ENCODE data around the gene KIF4A. TPM values are rescaled to one million over a fixed set of nuclear protein-coding genes. Genes with fewer than 3 reads are reported as not detected.

KIF4A gene
- total RNA-seq, 4 donors from 2014 or later = 1.3 to 4.4 (median 1.4) TPM; not detected in 1

DNA sequence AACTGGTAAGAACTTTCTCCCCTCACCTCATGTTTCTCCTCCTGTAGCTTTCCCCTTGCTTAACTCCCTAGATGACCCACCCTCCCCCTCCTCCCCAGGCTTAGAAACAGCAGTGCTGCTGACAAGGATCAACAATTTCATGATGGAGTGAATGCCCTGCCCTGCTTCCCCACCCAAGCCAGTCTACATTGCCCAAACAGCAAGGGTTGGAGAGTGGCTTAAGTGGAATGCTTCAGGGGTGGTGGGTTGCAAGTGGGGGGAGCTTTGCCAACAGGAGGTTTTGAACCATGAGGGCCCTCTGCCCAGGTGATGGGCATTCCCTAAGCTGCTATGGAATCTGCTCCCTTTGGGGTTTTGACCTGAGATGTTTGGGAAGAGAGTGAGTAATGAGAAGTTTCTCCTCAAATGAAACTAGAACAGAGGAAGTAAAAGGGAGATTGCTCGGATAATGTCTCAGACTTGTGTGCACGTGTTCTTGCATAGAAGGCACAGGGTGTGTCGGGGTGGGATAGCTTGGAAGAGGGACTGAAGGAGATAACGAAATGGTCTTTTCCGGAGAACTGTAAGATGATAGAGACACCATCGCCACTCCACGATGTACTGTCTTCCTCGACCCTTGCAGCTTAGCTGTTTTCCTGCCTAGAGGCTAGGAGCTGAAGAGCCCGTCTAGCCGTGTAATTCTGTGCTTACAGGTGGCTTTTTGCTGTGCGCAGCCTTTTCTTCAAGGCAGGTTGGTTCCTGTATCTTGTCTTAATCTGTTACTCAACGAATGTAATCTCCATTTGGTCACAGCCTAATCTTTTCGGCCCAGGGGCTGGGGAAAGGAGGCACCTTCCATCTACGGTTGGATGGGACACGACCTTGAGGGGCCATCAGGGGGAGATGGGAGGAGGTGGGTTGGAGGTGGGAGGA lies 143.3 kb downstream of the KIF4A start:
- H3K36me3 ChIP-seq = no peaks in the 10 kb centered on the region
- H3K4me1 ChIP-seq = peaks cover 0 to 7% (median 4%) of the 10 kb centered on the region in 4 donors
- in situ Hi-C loops (cut with MboI; ENCODE audit: low pct_ligation_motif_present in 1 of 4, low pct_unique_long_range_greater_than_20kb in 1 of 4, low sequenced_read_pairs in 3 of 4) = no loop called here
- no peak for DNase-seq
- 79% methylated on average over 15 of the region's 15 CpGs; no CpG with 5 or more reads in 1 of the 2 donors for WGBS, 2 donors (ENCODE audit: low coverage in 1 of 2)
- H3K9me3 ChIP-seq = no peaks in the 10 kb centered on the region
- peak overlapping the region in 3 of 4 donors; percentile 43 to 72 (median 56) for H3K4me3 ChIP-seq
- intact Hi-C loops (cut with DNase I; ENCODE audit: low total_unique reads) = loop anchor here (5.0 kb wide), 1 partner anchor 1149 kb away; no protein-coding TSS in a partner anchor
- TF ChIP-seq POLR2A (IDR thresholded peaks at IDR 0.05) (no peak), POLR2AphosphoS5 (IDR thresholded peaks at IDR 0.05) (no peak), EP300 (IDR thresholded peaks at IDR 0.05; ENCODE audit: low read depth) (no peak)
- TF ChIP-seq, protein P1, sequence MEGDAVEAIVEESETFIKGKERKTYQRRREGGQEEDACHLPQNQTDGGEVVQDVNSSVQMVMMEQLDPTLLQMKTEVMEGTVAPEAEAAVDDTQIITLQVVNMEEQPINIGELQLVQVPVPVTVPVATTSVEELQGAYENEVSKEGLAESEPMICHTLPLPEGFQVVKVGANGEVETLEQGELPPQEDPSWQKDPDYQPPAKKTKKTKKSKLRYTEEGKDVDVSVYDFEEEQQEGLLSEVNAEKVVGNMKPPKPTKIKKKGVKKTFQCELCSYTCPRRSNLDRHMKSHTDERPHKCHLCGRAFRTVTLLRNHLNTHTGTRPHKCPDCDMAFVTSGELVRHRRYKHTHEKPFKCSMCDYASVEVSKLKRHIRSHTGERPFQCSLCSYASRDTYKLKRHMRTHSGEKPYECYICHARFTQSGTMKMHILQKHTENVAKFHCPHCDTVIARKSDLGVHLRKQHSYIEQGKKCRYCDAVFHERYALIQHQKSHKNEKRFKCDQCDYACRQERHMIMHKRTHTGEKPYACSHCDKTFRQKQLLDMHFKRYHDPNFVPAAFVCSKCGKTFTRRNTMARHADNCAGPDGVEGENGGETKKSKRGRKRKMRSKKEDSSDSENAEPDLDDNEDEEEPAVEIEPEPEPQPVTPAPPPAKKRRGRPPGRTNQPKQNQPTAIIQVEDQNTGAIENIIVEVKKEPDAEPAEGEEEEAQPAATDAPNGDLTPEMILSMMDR (IDR thresholded peaks at IDR 0.05) = no peak
- no peaks in the 10 kb centered on the region for H3K27me3 ChIP-seq
- H3K27ac ChIP-seq = peak overlapping the region; percentile 72 to 87 (median 83)

DNA sequence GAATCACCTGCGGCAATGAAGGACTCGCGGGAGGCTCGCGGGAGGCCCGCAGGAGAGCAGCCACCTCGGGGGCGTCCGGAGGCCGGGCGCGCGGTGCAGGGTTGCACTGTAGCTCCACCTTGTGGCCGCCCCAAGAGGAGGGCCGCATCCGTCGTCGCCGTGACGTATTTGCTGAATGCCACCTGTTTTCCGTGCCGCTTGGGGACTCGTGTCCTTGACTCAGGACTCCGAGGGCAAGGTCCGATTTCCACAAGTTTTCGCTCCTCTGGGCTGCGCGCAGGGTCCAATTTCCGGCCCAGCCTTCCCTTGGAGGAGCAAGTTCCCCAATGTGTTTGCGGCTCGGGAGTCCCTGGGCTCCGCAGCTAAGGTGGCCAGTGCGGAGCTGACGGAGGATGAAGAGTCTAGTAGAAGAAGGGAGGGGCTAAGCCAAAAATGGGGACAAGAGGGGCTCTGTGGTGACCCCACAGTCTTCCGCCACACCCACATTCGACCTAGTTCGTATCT lies 144.0 kb downstream of the KIF4A start:
- Histone ChIP-seq H3K27me3 (no peaks in the 10 kb centered on the region), H3K27ac (peak overlapping the region; percentile 72 to 87 (median 83)), H3K4me1 (peaks cover 0 to 7% (median 4%) of the 10 kb centered on the region in 4 donors), H3K9me3 (no peaks in the 10 kb centered on the region), H3K36me3 (no peaks in the 10 kb centered on the region), H3K4me3 (peak overlapping the region; percentile 23 to 72 (median 50))
- TF ChIP-seq EP300 (IDR thresholded peaks at IDR 0.05; ENCODE audit: low read depth) (no peak), POLR2AphosphoS5 (IDR thresholded peaks at IDR 0.05) (peak in 2 of 3 donors; percentile 28 to 44), POLR2A (IDR thresholded peaks at IDR 0.05) (peak; percentile 37)
- TF ChIP-seq, protein P1 (IDR thresholded peaks at IDR 0.05) = peak; percentile 67 to 82 (median 72)
- 53% methylated on average over 37 of the region's 37 CpGs; no CpG with 5 or more reads in 1 of the 2 donors for WGBS, 2 donors (ENCODE audit: low coverage in 1 of 2)
- intact Hi-C loops (cut with DNase I; ENCODE audit: low total_unique reads) = loop anchor here (5.0 kb wide), 1 partner anchor 1148 kb away; no protein-coding TSS in a partner anchor
- DNase-seq = peak; percentile 83
- in situ Hi-C loops (cut with MboI; ENCODE audit: low pct_ligation_motif_present in 1 of 4, low pct_unique_long_range_greater_than_20kb in 1 of 4, low sequenced_read_pairs in 3 of 4) = no loop called here

DNA sequence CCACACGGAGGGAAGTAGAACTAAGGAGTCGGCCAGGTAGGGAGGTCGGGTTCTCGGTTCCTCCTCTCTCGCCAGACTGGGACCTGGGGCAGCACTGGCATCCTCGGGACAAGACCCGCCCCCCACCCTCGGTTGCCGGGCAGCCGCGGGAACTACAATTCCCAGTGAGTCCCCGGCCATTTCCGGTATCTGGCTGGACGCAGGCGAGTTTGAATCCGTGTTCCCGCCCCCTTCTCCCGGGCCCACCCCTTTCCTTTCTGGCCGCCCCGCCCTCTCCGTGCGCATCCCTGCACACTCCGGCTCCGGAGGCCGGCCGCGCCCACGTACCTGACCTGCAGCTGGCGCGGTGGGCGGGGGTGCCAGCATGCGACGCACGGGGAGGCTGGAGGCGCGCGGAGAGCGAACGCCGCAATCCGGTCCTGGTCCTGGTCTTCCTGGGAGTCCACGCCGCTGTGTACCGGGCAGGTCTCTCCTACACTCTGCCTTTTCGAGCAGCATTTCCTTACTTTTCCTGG lies 144.5 kb downstream of the KIF4A start:
- intact Hi-C loops (cut with DNase I; ENCODE audit: low total_unique reads) = loop anchor here (5.0 kb wide), 1 partner anchor 1148 kb away; no protein-coding TSS in a partner anchor
- Histone ChIP-seq H3K9me3 (no peaks in the 10 kb centered on the region), H3K4me3 (peak overlapping the region; percentile 23 to 72 (median 50)), H3K27me3 (no peaks in the 10 kb centered on the region), H3K27ac (peak overlapping the region; percentile 72 to 87 (median 83)), H3K36me3 (no peaks in the 10 kb centered on the region), H3K4me1 (peaks cover 0 to 7% (median 4%) of the 10 kb centered on the region in 4 donors)
- WGBS, 2 donors (ENCODE audit: low coverage in 1 of 2) = 47% methylated on average over 45 of the region's 45 CpGs; no CpG with 5 or more reads in 1 of the 2 donors
- in situ Hi-C loops (cut with MboI; ENCODE audit: low pct_ligation_motif_present in 1 of 4, low pct_unique_long_range_greater_than_20kb in 1 of 4, low sequenced_read_pairs in 3 of 4) = no loop called here
- peak; percentile 93 for DNase-seq
- TF ChIP-seq, protein P1 (IDR thresholded peaks at IDR 0.05) = no peak
- TF ChIP-seq POLR2A (IDR thresholded peaks at IDR 0.05) (peak; percentile 16), EP300 (IDR thresholded peaks at IDR 0.05; ENCODE audit: low read depth) (no peak), POLR2AphosphoS5 (IDR thresholded peaks at IDR 0.05) (peak; percentile 46 to 66 (median 55))
